ENCODE measurements around the gene NFIB. TPM values are rescaled to one million over a fixed set of nuclear protein-coding genes. Genes with fewer than 3 reads are reported as not detected.

NFIB gene
- polyA plus RNA-seq, 4 donors, result 18.6 to 22.1 (median 19.5) TPM

- DNase-seq (ENCODE audit: low read depth in 4 of 4, low spot score in 3 of 4), result no peak
Observed at GRCh38 chr9:14307989-14308852, 5.7 kb downstream of the NFIB start.

GRCh38 chr9:14306672-14307660 is 7.0 kb downstream of the NFIB start:
- no peak for DNase-seq (ENCODE audit: low read depth in 4 of 4, low spot score in 3 of 4)

GRCh38 chr9:14306188-14306587 is 7.8 kb downstream of the NFIB start:
- no peak for DNase-seq (ENCODE audit: low read depth in 4 of 4, low spot score in 3 of 4)

DNA sequence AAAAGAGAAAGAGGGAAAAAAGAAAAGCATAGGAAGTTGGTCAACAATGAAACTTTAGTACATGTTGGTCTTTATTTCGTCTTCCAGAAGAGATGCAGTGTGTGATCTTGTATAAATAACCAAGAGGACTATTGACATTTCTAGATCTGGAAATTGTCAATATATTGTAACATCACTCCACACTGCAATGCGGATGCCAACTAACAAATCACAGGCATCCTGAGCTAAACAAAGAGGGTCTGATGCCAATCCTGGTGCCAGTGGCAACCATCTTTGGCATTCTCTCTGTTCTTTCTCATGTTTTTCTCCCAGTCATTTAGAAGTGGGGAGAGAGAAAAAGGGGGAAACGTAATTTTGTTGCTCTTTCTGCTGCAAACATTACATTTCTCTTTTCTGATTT is 9.7 kb downstream of the NFIB start:
- no peak for DNase-seq (ENCODE audit: low read depth in 4 of 4, low spot score in 3 of 4)

DNA sequence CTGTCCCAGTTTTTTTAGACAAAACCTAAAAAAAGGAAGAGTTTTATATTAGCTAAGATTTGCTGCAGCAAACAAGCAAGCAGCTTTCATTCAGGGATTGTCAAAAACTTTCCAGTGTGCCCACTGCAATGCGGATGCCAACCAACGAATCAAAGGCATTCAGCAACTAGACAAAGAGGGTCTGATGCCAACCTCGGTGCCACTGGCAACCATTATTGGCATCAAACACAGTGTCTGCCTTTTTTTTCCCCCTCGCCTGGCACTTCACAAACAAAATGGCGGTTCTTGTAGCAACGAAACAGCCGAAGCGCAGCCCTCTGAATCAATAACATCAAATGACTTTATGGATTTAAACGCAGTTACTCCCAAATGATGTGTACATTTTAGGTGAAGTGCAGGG is 10.4 kb downstream of the NFIB start:
- DNase-seq (ENCODE audit: low read depth in 4 of 4, low spot score in 3 of 4), result no peak

DNA sequence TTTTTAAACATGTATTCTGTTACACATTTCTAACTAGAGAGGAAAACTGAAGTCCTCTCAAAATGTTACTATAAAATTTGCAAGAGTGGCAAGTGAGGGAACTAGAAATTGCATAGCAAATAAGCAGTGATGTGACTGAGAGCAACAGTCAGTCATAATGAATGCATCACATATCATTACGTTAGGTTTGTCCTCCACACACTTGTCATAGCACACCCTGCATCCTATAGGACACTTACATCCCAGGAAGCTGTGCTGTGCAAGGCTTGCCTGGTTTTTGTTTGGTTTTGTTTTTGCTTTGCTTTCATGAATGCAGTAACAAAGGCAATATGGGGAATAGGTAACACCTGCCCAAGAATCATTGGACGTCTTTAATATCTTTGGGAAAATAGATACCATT is 10.8 kb downstream of the NFIB start:
- DNase-seq (ENCODE audit: low read depth in 4 of 4, low spot score in 3 of 4), result no peak

DNA sequence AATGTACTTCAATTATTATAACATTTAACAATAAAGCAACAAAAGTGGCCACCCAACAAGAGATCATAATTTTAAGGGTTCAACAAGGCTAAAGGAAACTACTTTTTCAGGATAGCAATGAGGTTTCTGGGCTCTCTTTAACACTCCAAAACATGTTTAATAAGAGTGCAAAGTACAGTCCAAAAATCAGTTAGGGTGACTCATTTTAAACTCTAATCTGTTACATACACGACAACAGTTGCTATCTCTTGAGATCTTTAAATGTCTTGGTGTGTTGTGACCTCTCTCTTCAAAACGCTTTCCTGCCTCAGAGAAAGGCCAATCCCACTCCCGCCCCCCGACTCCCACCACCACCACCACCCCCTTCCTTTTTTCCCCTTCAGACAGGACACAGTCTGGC is 11.5 kb downstream of the NFIB start:
- no peak for DNase-seq (ENCODE audit: low read depth in 4 of 4, low spot score in 3 of 4)

GRCh38 chr9:14301583-14302021 is 12.3 kb downstream of the NFIB start:
- DNase-seq (ENCODE audit: low read depth in 4 of 4, low spot score in 3 of 4), result no peak

- no peak for DNase-seq (ENCODE audit: low read depth in 4 of 4, low spot score in 3 of 4)
Observed at GRCh38 chr9:14301006-14301405, 12.9 kb downstream of the NFIB start.

DNA sequence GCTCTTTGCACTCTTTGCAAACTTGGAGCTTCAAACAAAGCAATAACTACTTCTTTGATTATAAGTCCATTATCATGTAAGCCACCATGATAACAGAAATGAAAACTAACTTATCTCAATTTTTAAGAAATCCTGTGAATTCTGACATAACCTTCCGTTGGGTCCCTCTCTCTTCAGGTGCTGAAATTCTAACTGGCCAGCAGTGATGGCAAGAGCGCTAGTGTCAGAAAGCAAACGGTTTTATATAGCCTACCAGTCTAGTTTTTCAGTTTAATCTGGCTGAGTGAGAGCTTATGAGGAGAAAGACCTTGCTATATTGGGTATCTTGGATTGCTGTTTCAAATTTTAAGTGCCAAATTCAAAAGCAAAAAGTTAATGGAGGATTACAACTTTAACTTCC is 13.4 kb downstream of the NFIB start:
- DNase-seq (ENCODE audit: low read depth in 4 of 4, low spot score in 3 of 4), result no peak

DNA sequence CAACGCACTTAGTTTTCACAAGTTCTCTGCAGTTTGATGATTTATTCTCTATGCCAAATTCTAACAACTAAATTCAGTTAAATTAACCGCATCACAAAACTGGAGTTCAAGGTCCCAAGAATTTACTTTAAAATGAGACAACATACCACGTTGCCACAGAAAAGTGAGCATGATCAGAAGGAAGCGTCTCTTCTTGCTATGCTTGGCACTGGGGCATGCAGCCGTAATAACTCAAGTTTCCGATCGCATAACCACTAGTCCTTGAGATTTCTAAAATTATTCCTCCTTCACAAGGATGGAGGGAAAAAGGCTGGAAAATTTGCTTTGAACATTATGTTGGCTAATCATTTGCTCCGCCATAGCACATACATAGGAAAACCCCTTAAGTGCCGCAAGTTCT is 13.9 kb downstream of the NFIB start:
- DNase-seq (ENCODE audit: low read depth in 4 of 4, low spot score in 3 of 4), result no peak

- no peak for DNase-seq (ENCODE audit: low read depth in 4 of 4, low spot score in 3 of 4)
Observed at GRCh38 chr9:14298601-14299022, 15.3 kb downstream of the NFIB start.

DNA sequence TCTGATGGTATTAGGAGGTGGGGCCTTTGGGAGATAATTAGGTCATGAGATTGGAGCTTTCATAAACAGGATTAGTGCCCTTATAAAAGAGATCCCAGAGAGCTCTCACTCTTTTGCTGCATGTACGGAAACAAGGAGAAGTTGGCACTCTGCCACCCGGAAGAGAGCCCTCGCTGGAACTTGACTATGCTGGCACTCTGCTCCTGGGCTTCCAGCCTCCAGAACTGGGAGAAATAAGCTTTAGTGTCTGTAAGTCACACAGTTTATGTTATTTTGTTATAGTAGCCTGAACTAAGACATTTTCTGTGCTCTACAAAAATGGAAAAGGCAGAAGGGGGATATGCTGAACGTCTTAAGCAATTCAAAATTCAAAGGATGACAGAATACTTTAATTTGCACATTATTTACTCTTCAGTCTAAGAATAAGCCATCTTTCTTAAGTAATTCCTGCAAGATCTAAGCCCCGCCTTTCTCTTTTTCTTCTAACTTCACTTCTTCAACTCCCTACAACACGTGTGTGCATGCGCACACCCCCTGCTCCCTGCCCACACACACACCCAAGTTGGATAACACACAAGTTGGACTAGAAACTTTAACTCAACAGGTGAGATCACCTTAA is 17.3 kb downstream of the NFIB start:
- no peak for DNase-seq (ENCODE audit: low read depth in 4 of 4, low spot score in 3 of 4)

DNA sequence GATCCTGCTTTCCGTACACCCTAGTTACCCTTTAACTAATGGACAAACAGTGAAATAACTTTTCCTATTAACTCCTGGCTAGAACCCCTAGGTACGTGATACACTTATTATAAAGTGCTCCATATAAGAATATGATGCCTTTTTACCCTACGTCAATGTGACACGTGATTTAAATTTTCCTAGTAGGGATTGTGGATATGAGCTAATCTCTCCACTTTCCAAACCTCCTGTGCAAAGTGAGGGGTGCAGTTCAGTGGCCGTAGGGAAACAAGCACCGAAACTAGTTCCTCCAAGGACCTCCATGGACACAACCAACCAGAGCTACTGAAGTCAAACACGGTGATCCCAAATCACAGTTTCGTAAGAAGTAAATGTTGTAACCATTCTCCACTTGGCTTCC is 19.3 kb downstream of the NFIB start:
- no peak for DNase-seq (ENCODE audit: low read depth in 4 of 4, low spot score in 3 of 4)

DNA sequence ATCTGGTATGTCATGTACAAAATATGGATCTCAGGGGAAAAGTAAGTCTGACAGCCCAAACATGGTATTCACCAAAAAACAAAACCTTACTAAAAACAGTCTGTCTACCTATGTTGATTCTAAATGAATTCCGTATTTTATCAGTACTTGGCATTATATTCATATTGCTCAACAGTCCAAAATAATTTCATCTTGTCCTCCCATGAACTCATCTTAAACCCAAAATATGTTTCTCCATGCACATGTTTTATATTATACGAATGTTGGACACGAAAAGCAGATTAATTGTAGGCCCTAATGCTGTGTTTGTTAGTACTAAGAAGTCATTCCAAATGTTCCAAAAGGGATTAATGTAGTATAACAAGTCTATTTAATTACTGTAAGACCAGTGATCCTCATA is 20.1 kb downstream of the NFIB start:
- DNase-seq (ENCODE audit: low read depth in 4 of 4, low spot score in 3 of 4), result no peak

DNA sequence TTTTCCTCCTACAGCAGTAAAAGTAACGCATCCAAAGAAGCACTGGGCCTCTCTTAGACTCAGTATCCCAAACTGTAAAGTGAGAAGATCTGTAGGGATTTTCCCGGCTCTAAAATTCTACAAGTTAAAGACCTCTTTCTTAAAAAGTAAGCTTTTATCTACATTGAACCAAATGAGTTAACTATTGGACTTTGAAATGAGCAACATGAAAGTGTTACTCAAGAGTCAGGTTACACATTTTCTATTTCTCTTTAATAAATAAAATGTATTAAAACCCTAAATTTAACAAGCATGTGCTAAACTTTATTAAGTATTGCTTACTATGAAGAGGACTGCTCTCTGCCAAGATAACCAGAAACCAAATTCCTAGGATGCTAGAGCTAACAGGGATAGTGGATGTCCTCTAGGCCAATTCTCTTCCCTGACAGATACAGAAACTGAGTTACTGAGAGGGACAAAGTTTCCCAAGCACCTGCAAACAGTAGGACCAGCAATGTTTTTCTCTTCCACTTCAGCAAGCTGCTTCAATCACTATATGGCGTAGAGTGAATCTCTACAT is 21.7 kb downstream of the NFIB start:
- no peak for DNase-seq (ENCODE audit: low read depth in 4 of 4, low spot score in 3 of 4)

- no peak for DNase-seq (ENCODE audit: low read depth in 4 of 4, low spot score in 3 of 4)
Observed at GRCh38 chr9:14289916-14290315, 24.0 kb downstream of the NFIB start.

- DNase-seq (ENCODE audit: low read depth in 4 of 4, low spot score in 3 of 4), result no peak
Observed at GRCh38 chr9:14288433-14288832, 25.5 kb downstream of the NFIB start.

DNA sequence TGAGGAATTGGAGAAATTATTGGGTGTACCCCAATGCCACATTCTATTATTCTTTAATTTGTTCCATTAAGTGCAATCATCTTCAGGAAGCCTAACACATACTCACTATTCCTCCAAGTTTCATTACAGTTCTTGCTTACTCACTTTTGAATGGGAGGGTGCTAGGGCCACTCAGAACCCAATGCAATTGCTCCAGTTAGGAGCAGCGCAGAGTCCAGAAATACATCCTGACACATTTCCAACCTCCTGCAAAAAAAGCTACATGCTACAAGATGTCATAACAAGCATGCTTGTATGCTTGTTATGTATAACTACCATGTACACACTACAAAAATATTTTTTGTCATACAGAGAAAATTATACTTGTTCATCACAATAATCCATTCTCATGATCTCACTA is 27.8 kb downstream of the NFIB start:
- DNase-seq (ENCODE audit: low read depth in 4 of 4, low spot score in 3 of 4), result no peak

GRCh38 chr9:14283276-14283675 is 30.7 kb downstream of the NFIB start:
- no peak for DNase-seq (ENCODE audit: low read depth in 4 of 4, low spot score in 3 of 4)

DNA sequence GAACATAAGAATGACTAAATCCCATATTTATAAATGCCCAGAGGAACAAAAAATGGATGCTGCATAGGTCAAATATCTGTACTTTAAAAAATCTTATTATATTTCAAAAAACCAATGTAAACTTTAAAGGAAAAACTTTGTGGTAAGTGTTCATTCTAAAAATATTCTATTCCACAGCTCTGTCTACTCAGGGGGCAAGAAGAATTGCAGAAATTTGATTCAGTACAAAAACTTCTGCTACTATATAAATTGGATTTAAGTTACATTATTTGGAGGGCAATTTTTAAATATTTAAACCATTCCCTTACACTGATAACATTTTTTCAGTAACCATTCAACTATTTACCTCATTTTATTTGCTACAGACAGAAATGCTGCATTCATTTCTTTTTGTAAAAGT is 32.1 kb downstream of the NFIB start:
- no peak for DNase-seq (ENCODE audit: low read depth in 4 of 4, low spot score in 3 of 4)

All from right renal pelvis (tissue), 4 donors.